ENCODE data around the gene RPL27A. TPM values are rescaled to one million over a fixed set of nuclear protein-coding genes. Genes with fewer than 3 reads are reported as not detected.

RPL27A gene
- total and polyA plus RNA-seq, 7 donors, result 1,472 to 4,200 (median 2,262) TPM

DNA sequence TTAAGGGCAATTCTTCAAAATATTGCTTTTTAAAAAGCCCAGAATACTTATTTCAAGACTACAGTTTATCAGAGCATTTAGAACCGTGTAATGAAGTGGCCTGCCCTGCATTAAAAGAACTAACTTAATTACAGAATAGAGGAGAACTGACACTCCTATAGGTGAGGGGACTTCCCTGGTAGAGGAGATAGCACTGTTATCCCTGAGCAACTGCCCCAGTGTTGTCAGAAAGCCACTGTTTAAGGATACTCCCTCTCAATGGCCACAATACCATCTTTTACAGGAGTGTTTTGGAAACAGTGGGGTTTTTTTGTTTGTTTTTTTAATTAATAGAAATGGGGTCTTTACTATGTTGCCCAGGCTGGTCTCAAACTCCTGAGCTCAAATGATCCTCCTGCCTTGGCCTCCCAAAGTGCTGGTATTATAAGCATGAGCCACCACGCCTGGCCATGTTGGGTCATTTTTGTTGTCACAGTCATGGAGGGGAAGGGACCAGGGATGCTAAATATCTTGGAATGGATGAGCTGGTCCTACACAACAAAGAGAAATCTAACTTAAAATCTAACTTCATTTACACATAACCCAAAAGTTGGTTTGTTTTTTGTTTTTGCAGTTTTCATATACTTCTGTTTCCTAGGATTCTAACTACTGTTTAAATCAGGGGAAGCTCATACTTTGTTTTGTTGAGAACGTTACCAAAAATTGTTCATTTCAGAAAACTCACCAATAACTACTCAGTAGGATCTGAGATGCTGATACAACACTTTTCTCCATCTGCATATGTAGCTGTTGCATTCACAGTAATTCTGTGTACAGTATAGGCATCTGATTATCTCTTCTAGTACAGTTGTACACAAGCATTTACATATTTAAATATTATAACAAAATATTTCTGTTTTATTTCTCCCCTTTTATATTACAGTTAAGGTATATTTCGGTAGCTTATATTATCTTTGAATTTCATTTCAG is 8.1 kb downstream of the RPL27A start:
- peaks cover 0 to 20% (median 13%) of the 10 kb centered on the region in 4 donors for H3K4me1 ChIP-seq
- peak overlapping the region in 1 of 4 donors; percentile 11 for H3K27ac ChIP-seq
- no peak overlapping the region for H3K4me3 ChIP-seq
- intact Hi-C loops (cut with DNase I), result no loop called here
- no peaks in the 10 kb centered on the region for H3K9me3 ChIP-seq
- WGBS, 2 donors, result 89 to 92% methylated on average over 4 of the region's 4 CpGs
- TF ChIP-seq POLR2A (IDR thresholded peaks at IDR 0.05) (no peak), EP300 (IDR thresholded peaks at IDR 0.05) (no peak), POLR2AphosphoS5 (IDR thresholded peaks at IDR 0.05) (no peak)
- TF ChIP-seq, protein P1, sequence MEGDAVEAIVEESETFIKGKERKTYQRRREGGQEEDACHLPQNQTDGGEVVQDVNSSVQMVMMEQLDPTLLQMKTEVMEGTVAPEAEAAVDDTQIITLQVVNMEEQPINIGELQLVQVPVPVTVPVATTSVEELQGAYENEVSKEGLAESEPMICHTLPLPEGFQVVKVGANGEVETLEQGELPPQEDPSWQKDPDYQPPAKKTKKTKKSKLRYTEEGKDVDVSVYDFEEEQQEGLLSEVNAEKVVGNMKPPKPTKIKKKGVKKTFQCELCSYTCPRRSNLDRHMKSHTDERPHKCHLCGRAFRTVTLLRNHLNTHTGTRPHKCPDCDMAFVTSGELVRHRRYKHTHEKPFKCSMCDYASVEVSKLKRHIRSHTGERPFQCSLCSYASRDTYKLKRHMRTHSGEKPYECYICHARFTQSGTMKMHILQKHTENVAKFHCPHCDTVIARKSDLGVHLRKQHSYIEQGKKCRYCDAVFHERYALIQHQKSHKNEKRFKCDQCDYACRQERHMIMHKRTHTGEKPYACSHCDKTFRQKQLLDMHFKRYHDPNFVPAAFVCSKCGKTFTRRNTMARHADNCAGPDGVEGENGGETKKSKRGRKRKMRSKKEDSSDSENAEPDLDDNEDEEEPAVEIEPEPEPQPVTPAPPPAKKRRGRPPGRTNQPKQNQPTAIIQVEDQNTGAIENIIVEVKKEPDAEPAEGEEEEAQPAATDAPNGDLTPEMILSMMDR (IDR thresholded peaks at IDR 0.05), result no peak
- DNase-seq, result no peak
- peaks cover 34 to 59% (median 49%) of the 10 kb centered on the region in 4 donors for H3K36me3 ChIP-seq
- no peaks in the 10 kb centered on the region for H3K27me3 ChIP-seq

DNA sequence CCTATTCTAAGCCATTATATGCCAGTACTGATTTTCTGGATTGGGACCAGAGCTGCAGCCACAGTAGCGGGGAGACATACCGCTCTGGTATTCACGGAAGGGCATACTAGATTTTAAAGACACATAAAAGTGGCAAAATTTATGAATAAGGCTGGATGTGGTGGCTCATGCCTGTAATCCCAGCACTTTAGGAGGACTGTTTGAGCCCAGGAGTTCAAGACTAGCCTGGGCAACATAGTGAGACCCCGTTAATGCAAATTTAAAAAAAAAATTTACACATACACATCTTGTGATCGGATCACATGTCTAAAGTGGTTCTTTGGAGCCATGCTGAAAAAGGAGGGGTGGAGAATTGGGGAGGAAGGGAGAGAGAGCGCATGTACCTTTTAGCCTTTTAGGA is 9.0 kb downstream of the RPL27A start:
- Histone ChIP-seq H3K4me1 (peaks cover 0 to 20% (median 13%) of the 10 kb centered on the region in 4 donors), H3K36me3 (peaks cover 39 to 59% (median 52%) of the 10 kb centered on the region in 4 donors), H3K4me3 (no peak overlapping the region), H3K9me3 (no peaks in the 10 kb centered on the region), H3K27ac (peak overlapping the region in 2 of 4 donors; percentile 8 to 11), H3K27me3 (no peaks in the 10 kb centered on the region)
- WGBS, 2 donors, result 88 to 94% methylated on average over 6 of the region's 6 CpGs
- TF ChIP-seq EP300 (IDR thresholded peaks at IDR 0.05) (no peak), POLR2AphosphoS5 (IDR thresholded peaks at IDR 0.05) (no peak), POLR2A (IDR thresholded peaks at IDR 0.05) (no peak)
- TF ChIP-seq, protein P1 (IDR thresholded peaks at IDR 0.05), result no peak
- no peak for DNase-seq
- intact Hi-C loops (cut with DNase I), result no loop called here

DNA sequence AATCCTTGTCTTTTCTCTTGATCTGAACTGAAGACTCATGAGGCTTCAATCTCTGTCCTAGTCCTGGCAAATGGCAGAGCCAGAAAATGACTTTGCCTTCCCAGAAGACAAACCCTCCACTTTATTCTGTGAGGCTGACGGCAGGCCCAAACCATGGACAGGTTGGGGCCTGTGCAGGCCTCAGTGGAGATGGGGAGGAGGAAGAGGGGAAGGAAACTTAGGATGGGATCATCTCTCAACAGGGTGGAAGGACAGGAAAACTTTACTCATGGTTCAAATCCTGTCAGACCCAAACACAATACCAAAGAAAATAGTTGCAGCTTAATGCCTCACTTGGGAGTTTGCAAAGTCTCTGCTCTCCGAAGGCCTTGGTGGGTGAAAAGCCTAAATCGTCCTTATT is 9.8 kb downstream of the RPL27A start:
- H3K9me3 ChIP-seq, result no peaks in the 10 kb centered on the region
- peaks cover 0 to 19% (median 13%) of the 10 kb centered on the region in 4 donors for H3K4me1 ChIP-seq
- WGBS, 2 donors, result 63 to 78% methylated on average over 3 of the region's 3 CpGs
- no peak overlapping the region for H3K4me3 ChIP-seq
- H3K27me3 ChIP-seq, result no peaks in the 10 kb centered on the region
- H3K36me3 ChIP-seq, result peaks cover 45 to 65% (median 58%) of the 10 kb centered on the region in 4 donors
- DNase-seq, result no peak
- TF ChIP-seq POLR2A (IDR thresholded peaks at IDR 0.05) (no peak), POLR2AphosphoS5 (IDR thresholded peaks at IDR 0.05) (no peak), EP300 (IDR thresholded peaks at IDR 0.05) (no peak)
- TF ChIP-seq, protein P1 (IDR thresholded peaks at IDR 0.05), result no peak
- peak overlapping the region in 1 of 4 donors; percentile 8 for H3K27ac ChIP-seq
- intact Hi-C loops (cut with DNase I), result no loop called here

DNA sequence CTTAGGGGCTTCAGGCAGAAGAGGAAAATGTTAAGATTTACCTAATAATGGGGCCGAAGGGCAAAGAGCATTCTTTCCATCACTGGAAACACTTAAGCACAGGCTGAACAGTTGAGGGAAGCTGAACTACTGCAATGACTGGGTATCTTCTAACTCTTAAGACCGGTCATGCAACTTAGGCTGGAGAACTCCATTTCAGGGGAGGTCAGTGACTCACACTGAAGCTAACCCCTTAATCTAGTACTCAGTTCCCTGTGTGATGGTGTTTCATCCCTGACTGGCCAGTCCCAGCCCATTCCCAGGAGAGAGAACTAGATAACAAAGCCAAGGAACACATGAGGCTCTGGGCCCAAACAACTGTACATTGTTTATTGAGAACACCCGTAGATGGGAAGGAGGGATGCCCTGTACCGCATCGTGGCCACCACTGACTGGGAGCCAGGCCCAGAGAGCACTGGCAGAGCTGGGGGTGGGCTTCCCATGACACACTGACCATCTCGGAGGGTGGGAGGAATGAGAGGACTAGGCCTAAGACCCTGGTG is 10.5 kb downstream of the RPL27A start:
- TF ChIP-seq, protein P1 (IDR thresholded peaks at IDR 0.05), result no peak
- TF ChIP-seq EP300 (IDR thresholded peaks at IDR 0.05) (no peak), POLR2A (IDR thresholded peaks at IDR 0.05) (no peak), POLR2AphosphoS5 (IDR thresholded peaks at IDR 0.05) (no peak)

More for the DNA sequence above, 10.5 kb downstream of the RPL27A start:
- DNase-seq, result no peak
- intact Hi-C loops (cut with DNase I), result no loop called here
- WGBS, 2 donors, result 92 to 93% methylated on average over 6 of the region's 6 CpGs
- Histone ChIP-seq H3K4me3 (no peak overlapping the region), H3K9me3 (no peaks in the 10 kb centered on the region), H3K27ac (peak overlapping the region in 2 of 4 donors; percentile 23 to 24), H3K36me3 (peaks cover 49 to 70% (median 65%) of the 10 kb centered on the region in 4 donors), H3K4me1 (peaks cover 0 to 12% (median 8%) of the 10 kb centered on the region in 4 donors), H3K27me3 (no peaks in the 10 kb centered on the region)
